K562 (cell line): Measurements from ENCODE around the gene USP20. TPM values are rescaled to one million over a fixed set of nuclear protein-coding genes. Genes with fewer than 3 reads are reported as not detected.

Experiments used
- ETS2 ChIP-seq: IDR thresholded peaks from 2 replicates; pipeline ENCODE4 v1.6.1; 2016; ENCODE audit warnings: borderline replicate concordance, missing genetic modification characterization, mild to moderate bottlenecking, moderate library complexity, missing compliant biosample characterization; ENCODE audit not compliant: poor library complexity, severe bottlenecking
- HDAC3 ChIP-seq: fragments of 450-650 bp; IDR thresholded peaks from 2 replicates; pipeline ENCODE4 v1.6.1; 2018; ENCODE audit warnings: borderline replicate concordance, mild to moderate bottlenecking, moderate library complexity; ENCODE audit not compliant: partially characterized antibody
- POLR2A ChIP-seq: fragments of 450-650 bp; conservative IDR thresholded peaks from 2 replicates; pipeline ENCODE4 v1.6.1; 2016
- RBFOX2 ChIP-seq: fragments of 200-400 bp; formaldehyde crosslinking; IDR thresholded peaks from 2 replicates; pipeline ENCODE4 v1.6.1; 2017; ENCODE audit warnings: low read depth, mild to moderate bottlenecking, low read length, moderate library complexity
- RCOR1 ChIP-seq, 2 experiments: IDR thresholded peaks; 2 replicates each; pipeline ENCODE4 v1.6.1; 2012; ENCODE audit warnings: low read depth in 2 of 2, low read length in 2 of 2, borderline replicate concordance in 1 of 2, improper control_type of control experiment in 1 of 2
- SIRT6 ChIP-seq: IDR thresholded peaks from one replicate; pipeline ENCODE4 v1.6.1; 2012; ENCODE audit warnings: low read depth, mild to moderate bottlenecking, control low read depth, inconsistent platforms, low read length, moderate library complexity
- SLC30A9 ChIP-seq: fragments of 250-450 bp; sonication (Bioruptor Pico); IDR thresholded peaks from 2 replicates; pipeline ENCODE4 v1.8.0; 2022; ENCODE audit warnings: mild to moderate bottlenecking, moderate library complexity
- SMARCA5 ChIP-seq: fragments of 450-650 bp; IDR thresholded peaks from 2 replicates; pipeline ENCODE4 v1.6.1; 2016
- ZKSCAN1 ChIP-seq: fragments of 150-350 bp; IDR thresholded peaks from 2 replicates; pipeline ENCODE4 v1.6.1; 2016; ENCODE audit warnings: low read depth, low read length
- ZNF263 ChIP-seq: sonication (generic); formaldehyde crosslinking; IDR thresholded peaks from 2 replicates; pipeline ENCODE4 v1.8.0; 2022; ENCODE audit warnings: mild to moderate bottlenecking, missing genetic modification reagents, borderline replicate concordance
- ZNF785 ChIP-seq: fragments of 250-450 bp; sonication (Bioruptor Pico); IDR thresholded peaks from 2 replicates; pipeline ENCODE4 v1.4.0; 2020; ENCODE audit warnings: mild to moderate bottlenecking
- polyA plus RNA-seq, 8 experiments: library from polyadenylated mRNA; depleted of rRNA in 4 of 8; stranded (reverse) in 5 of 8; unstranded in 3 of 8; fragments of >200 nt; fragmentation: Nextera tagmentation in 2 of 8; fragmentation: Illumina TruSeq in 1 of 8; extraction: Ambion mirVana in 2 of 8; extraction: Trizol in 1 of 8; gene quantifications; 2 replicates each; pipeline versions ENCODE4 v1.2.1 to v1.2.3, GENCODE V29; 2011 to 2014; ENCODE audit warnings: inconsistent platforms in 1 of 8, missing spikeins in 1 of 8
- total RNA-seq, 7 experiments: library from RNA; depleted of rRNA in 6 of 7; stranded (reverse); fragments of >200 nt in 6 of 7; fragmentation: Illumina TruSeq in 2 of 7; extraction: Trizol in 2 of 7; gene quantifications; 2 replicates each; pipeline versions ENCODE4 v1.2.1 to v1.2.3, GENCODE V29; 2011 to 2021; ENCODE audit warnings: low replicate concordance in 1 of 7
- TF ChIP-seq, protein P1 (sequence below): sonication (generic); formaldehyde crosslinking; IDR thresholded peaks from 2 replicates; pipeline ENCODE4 v1.8.0; 2023; ENCODE audit warnings: missing genetic modification reagents, mild to moderate bottlenecking, borderline replicate concordance
- TF ChIP-seq, protein P2 (sequence below): fragments of 250-450 bp; sonication (Bioruptor Pico); IDR thresholded peaks from 2 replicates; pipeline ENCODE4 v1.5.0; 2022; ENCODE audit warnings: mild to moderate bottlenecking
- TF ChIP-seq, protein P3 (sequence below): sonication (generic); formaldehyde crosslinking; IDR thresholded peaks from 2 replicates; pipeline ENCODE4 v1.8.0; 2022; ENCODE audit warnings: missing genetic modification reagents, mild to moderate bottlenecking, moderate library complexity, borderline replicate concordance
- TF ChIP-seq, protein P4 (sequence below): fragments of 250-450 bp; sonication (Bioruptor Pico); IDR thresholded peaks from 2 replicates; pipeline ENCODE4 v1.8.0; 2021; ENCODE audit warnings: moderate library complexity, mild to moderate bottlenecking, inconsistent platforms
- TF ChIP-seq, protein P5 (sequence below): fragments of 250-450 bp; sonication (Bioruptor Pico); IDR thresholded peaks from 2 replicates; pipeline ENCODE4 v1.8.0; 2022; ENCODE audit warnings: moderate library complexity, mild to moderate bottlenecking, inconsistent platforms
- TF ChIP-seq, protein P6 (sequence below): fragments of 450-650 bp; formaldehyde crosslinking; IDR thresholded peaks from 2 replicates; pipeline ENCODE4 v1.4.0; 2020; ENCODE audit warnings: mild to moderate bottlenecking

USP20 gene
- total and polyA plus RNA-seq, 9 of the 15 experiments (the other 6 are each of a cell fraction or from before 2014, with no cell fraction given) = 1.9 to 136 (median 49.1) TPM

DNA sequence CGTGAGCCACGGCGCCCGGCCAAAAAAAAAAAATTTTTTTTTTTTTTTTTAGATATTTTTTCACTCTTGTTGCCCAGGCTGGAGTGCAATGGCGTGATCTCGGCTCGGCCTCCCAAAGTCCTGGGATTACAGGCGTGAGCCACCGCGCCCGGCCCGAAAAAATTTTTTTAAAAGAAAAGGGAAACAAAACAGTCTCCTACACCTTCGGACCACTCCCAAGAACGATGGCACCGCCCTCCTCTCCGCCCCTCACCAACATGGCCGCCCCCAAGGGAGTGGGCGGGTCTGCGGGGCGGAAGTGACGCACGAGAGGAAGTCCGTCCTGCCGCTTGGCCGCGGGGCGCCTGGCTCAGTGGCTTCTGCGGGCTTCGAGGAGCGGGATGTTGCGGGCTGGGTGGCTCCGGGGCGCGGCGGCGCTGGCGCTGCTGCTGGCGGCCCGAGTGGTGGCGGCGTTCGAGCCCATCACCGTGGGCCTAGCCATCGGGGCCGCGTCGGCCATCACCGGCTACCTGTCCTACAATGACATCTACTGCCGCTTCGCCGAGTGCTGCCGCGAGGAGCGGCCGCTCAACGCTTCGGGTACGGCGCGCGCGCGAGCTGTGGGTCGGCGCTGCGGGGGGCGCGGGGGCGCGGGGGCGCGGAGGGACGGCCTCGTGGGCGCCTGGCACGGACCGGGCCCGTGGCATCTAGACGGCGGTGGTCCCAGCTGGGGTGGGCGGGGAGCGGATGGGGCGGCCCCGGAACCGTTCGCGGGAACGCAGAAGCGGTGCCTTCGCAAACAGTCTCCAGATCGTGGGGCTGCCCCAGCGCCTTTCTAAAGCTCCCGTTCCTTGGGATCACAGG is 32.2 kb upstream of the USP20 start, which contains the start of gene TOR1B (continued):
- TF ChIP-seq, protein P1, sequence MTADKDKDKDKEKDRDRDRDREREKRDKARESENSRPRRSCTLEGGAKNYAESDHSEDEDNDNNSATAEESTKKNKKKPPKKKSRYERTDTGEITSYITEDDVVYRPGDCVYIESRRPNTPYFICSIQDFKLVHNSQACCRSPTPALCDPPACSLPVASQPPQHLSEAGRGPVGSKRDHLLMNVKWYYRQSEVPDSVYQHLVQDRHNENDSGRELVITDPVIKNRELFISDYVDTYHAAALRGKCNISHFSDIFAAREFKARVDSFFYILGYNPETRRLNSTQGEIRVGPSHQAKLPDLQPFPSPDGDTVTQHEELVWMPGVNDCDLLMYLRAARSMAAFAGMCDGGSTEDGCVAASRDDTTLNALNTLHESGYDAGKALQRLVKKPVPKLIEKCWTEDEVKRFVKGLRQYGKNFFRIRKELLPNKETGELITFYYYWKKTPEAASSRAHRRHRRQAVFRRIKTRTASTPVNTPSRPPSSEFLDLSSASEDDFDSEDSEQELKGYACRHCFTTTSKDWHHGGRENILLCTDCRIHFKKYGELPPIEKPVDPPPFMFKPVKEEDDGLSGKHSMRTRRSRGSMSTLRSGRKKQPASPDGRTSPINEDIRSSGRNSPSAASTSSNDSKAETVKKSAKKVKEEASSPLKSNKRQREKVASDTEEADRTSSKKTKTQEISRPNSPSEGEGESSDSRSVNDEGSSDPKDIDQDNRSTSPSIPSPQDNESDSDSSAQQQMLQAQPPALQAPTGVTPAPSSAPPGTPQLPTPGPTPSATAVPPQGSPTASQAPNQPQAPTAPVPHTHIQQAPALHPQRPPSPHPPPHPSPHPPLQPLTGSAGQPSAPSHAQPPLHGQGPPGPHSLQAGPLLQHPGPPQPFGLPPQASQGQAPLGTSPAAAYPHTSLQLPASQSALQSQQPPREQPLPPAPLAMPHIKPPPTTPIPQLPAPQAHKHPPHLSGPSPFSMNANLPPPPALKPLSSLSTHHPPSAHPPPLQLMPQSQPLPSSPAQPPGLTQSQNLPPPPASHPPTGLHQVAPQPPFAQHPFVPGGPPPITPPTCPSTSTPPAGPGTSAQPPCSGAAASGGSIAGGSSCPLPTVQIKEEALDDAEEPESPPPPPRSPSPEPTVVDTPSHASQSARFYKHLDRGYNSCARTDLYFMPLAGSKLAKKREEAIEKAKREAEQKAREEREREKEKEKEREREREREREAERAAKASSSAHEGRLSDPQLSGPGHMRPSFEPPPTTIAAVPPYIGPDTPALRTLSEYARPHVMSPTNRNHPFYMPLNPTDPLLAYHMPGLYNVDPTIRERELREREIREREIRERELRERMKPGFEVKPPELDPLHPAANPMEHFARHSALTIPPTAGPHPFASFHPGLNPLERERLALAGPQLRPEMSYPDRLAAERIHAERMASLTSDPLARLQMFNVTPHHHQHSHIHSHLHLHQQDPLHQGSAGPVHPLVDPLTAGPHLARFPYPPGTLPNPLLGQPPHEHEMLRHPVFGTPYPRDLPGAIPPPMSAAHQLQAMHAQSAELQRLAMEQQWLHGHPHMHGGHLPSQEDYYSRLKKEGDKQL = no peak
- TF ChIP-seq SMARCA5 (no peak), SIRT6 (no peak), HDAC3 (no peak), POLR2A (peak; percentile 87), RBFOX2 (peak; percentile 96), ETS2 (tag) (no peak), RCOR1 (IDR thresholded peaks at IDR 0.05; ENCODE audit: borderline replicate concordance in 1 of 2, low read depth in 2 of 2, low read length in 2 of 2) (peak; percentile 21 to 43; a peak in 2 of 4 replicates), ZKSCAN1 (peak; percentile 62; the same call in 1 of the 2 replicates), SLC30A9 (CRISPR knock-in tag) (no peak), ZNF785 (CRISPR knock-in tag) (no peak), ZNF263 (CRISPR knock-in tag) (peak; percentile 69)
- TF ChIP-seq, protein P2, sequence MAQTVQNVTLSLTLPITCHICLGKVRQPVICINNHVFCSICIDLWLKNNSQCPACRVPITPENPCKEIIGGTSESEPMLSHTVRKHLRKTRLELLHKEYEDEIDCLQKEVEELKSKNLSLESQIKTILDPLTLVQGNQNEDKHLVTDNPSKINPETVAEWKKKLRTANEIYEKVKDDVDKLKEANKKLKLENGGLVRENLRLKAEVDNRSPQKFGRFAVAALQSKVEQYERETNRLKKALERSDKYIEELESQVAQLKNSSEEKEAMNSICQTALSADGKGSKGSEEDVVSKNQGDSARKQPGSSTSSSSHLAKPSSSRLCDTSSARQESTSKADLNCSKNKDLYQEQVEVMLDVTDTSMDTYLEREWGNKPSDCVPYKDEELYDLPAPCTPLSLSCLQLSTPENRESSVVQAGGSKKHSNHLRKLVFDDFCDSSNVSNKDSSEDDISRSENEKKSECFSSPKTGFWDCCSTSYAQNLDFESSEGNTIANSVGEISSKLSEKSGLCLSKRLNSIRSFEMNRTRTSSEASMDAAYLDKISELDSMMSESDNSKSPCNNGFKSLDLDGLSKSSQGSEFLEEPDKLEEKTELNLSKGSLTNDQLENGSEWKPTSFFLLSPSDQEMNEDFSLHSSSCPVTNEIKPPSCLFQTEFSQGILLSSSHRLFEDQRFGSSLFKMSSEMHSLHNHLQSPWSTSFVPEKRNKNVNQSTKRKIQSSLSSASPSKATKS (CRISPR knock-in tag) = no peak
- TF ChIP-seq, protein P3, sequence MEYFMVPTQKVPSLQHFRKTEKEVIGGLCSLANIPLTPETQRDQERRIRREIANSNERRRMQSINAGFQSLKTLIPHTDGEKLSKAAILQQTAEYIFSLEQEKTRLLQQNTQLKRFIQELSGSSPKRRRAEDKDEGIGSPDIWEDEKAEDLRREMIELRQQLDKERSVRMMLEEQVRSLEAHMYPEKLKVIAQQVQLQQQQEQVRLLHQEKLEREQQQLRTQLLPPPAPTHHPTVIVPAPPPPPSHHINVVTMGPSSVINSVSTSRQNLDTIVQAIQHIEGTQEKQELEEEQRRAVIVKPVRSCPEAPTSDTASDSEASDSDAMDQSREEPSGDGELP (CRISPR knock-in tag) = peak; percentile 60; the same call in 1 of the 2 replicates
- TF ChIP-seq, protein P4, sequence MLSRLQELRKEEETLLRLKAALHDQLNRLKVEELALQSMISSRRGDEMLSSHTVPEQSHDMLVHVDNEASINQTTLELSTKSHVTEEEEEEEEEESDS (CRISPR knock-in tag) = no peak
- TF ChIP-seq, protein P5, sequence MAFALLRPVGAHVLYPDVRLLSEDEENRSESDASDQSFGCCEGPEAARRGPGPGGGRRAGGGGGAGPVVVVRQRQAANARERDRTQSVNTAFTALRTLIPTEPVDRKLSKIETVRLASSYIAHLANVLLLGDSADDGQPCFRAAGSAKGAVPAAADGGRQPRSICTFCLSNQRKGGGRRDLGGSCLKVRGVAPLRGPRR (CRISPR knock-in tag) = no peak
- TF ChIP-seq, protein P6, sequence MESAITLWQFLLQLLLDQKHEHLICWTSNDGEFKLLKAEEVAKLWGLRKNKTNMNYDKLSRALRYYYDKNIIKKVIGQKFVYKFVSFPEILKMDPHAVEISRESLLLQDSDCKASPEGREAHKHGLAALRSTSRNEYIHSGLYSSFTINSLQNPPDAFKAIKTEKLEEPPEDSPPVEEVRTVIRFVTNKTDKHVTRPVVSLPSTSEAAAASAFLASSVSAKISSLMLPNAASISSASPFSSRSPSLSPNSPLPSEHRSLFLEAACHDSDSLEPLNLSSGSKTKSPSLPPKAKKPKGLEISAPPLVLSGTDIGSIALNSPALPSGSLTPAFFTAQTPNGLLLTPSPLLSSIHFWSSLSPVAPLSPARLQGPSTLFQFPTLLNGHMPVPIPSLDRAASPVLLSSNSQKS (CRISPR knock-in tag) = no peak
